Body of pancreas (tissue), 4 donors: ENCODE data around the gene KCNAB1.

Source experiments
- CTCF ChIP-seq, 7 experiments: fragments of 450-650 bp in 4 of 7; fragments of 200-600 bp in 3 of 7; sonication (generic) in 3 of 7; IDR thresholded peaks; one replicate each; pipeline ENCODE4 v1.5.1; 2016 to 2019; ENCODE audit warnings: antibody characterized with exemption in 7 of 7
- POLR2A ChIP-seq, 3 donors: fragments of 450-650 bp; IDR thresholded peaks; one replicate each; pipeline ENCODE4 v1.6.1; 2016; ENCODE audit warnings: antibody characterized with exemption in 3 of 3, mild to moderate bottlenecking in 2 of 3

GRCh38 chr3:156135921-156136638, 15.7 kb downstream of the KCNAB1 start:
- TF ChIP-seq POLR2A (IDR thresholded peaks at IDR 0.05), result no peak
- TF ChIP-seq CTCF (IDR thresholded peaks at IDR 0.05), result no peak
